Effector memory CD4-positive, alpha-beta T cell (primary cell): ENCODE results near the gene SP5.

Experiments
- DNase-seq, 3 donors: peaks; one replicate each; pipeline ENCODE4 v3.0.0-alpha.2; 2020
- H3K27ac ChIP-seq: 2 replicates; pipeline ENCODE4 v1.7.0; 2013; ENCODE audit warnings: mild to moderate bottlenecking, low read length, moderate library complexity; ENCODE audit not compliant: insufficient read depth, poor library complexity, severe bottlenecking
- H3K27me3 ChIP-seq: replicated peaks from 2 replicates; pipeline ENCODE4 v1.7.0; 2013; ENCODE audit warnings: mild to moderate bottlenecking, low read length; ENCODE audit not compliant: insufficient read depth, control insufficient read depth, poor library complexity, severe bottlenecking
- H3K36me3 ChIP-seq: 2 replicates; pipeline ENCODE4 v1.7.0; 2013; ENCODE audit warnings: mild to moderate bottlenecking, low read length, moderate library complexity; ENCODE audit not compliant: control insufficient read depth, insufficient read depth
- H3K4me1 ChIP-seq: 2 replicates; pipeline ENCODE4 v1.7.0; 2013; ENCODE audit warnings: low read length, mild to moderate bottlenecking; ENCODE audit not compliant: control insufficient read depth, insufficient read depth, poor library complexity, severe bottlenecking
- H3K4me3 ChIP-seq: 2 replicates; pipeline ENCODE4 v1.7.0; 2013; ENCODE audit warnings: low read length, low read depth, mild to moderate bottlenecking; ENCODE audit not compliant: insufficient read depth, poor library complexity, severe bottlenecking
- H3K9me3 ChIP-seq: 2 replicates; pipeline ENCODE4 v1.7.0; 2013; ENCODE audit warnings: mild to moderate bottlenecking, low read length, moderate library complexity; ENCODE audit not compliant: control insufficient read depth

Gene SP5

GRCh38 chr2:170737821-170738220, 22.7 kb downstream of the SP5 start:
- DNase-seq, result no peak
- Histone ChIP-seq H3K36me3 (no peaks in the 10 kb centered on the region), H3K4me1 (no peaks in the 10 kb centered on the region), H3K27ac (no peak overlapping the region), H3K4me3 (no peak overlapping the region), H3K9me3 (no peaks in the 10 kb centered on the region), H3K27me3 (no peaks in the 10 kb centered on the region)

GRCh38 chr2:170739048-170739447, 23.9 kb downstream of the SP5 start:
- H3K27me3 ChIP-seq, result no peaks in the 10 kb centered on the region
- no peaks in the 10 kb centered on the region for H3K36me3 ChIP-seq
- no peaks in the 10 kb centered on the region for H3K9me3 ChIP-seq
- no peaks in the 10 kb centered on the region for H3K4me1 ChIP-seq
- no peak overlapping the region for H3K4me3 ChIP-seq
- no peak for DNase-seq
- H3K27ac ChIP-seq, result no peak overlapping the region

DNA sequence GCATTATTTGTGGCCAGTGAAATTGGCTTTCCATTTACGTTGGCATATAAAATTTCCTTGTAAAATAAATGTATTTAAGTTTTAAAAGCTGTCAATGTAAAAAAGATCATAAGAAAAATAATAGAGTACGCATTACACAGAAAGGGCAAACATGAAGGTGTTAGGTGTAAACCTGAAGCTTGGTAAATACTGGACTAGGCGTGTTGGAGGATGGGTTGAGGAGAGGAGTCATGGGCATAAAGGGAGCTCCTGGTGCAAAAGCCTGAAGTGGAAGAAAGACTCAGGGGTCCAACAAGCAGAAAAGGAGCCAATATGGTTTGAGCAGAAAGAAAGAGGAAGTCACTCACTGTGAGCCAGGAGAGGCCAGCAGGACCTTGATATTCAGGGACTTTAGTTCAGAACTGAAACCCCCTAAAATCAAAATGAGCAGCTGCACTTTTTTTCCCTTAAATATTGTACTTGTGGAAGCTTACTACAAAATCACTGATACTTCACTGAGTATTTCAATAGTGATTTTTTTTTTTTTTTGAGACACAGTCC, 24.4 kb downstream of the SP5 start:
- Histone ChIP-seq H3K9me3 (no peaks in the 10 kb centered on the region), H3K4me1 (no peaks in the 10 kb centered on the region), H3K27ac (no peak overlapping the region), H3K27me3 (no peaks in the 10 kb centered on the region), H3K36me3 (no peaks in the 10 kb centered on the region), H3K4me3 (no peak overlapping the region)
- no peak for DNase-seq

GRCh38 chr2:170740660-170741059, 25.5 kb downstream of the SP5 start:
- no peaks in the 10 kb centered on the region for H3K27me3 ChIP-seq
- H3K9me3 ChIP-seq, result no peaks in the 10 kb centered on the region
- no peak overlapping the region for H3K27ac ChIP-seq
- no peak for DNase-seq
- no peaks in the 10 kb centered on the region for H3K36me3 ChIP-seq
- no peak overlapping the region for H3K4me3 ChIP-seq
- no peaks in the 10 kb centered on the region for H3K4me1 ChIP-seq

- H3K27me3 ChIP-seq, result no peaks in the 10 kb centered on the region
- no peak overlapping the region for H3K27ac ChIP-seq
- H3K36me3 ChIP-seq, result no peaks in the 10 kb centered on the region
- DNase-seq, result no peak
- no peak overlapping the region for H3K4me3 ChIP-seq
- no peaks in the 10 kb centered on the region for H3K4me1 ChIP-seq
- no peaks in the 10 kb centered on the region for H3K9me3 ChIP-seq
Measured at GRCh38 chr2:170742000-170742399, 26.9 kb downstream of the SP5 start.

DNA sequence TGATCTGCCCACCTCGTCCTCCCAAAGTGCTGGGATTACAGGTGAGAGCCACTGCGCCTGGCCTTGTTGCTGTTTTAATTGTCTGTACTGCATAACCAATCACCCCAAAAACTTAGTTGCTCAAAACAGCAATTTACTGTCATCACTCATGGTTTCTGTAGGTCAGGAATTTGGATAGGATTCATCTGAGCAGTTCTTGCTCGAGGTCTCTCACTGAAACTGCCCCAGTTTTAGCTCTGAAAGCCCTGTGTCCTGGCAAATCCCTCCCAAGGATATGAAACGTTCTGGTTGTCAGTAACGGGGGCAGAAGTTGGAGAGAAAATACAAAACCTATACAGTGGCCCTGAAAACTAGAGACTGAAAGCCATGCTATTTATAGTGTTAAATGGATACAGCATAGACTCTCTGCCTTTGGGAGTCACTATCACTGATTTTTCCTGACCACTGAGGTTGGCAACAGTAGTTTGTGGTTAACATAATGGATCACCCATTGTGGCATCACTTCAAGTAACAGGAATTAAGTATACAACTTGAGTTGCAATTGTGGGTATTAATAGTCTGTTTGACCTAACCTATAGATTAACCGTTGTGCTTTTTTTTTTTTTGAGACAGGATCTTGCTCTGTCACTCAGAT, 27.9 kb downstream of the SP5 start:
- Histone ChIP-seq H3K4me1 (no peaks in the 10 kb centered on the region), H3K9me3 (no peaks in the 10 kb centered on the region), H3K27ac (no peak overlapping the region), H3K36me3 (no peaks in the 10 kb centered on the region), H3K4me3 (no peak overlapping the region), H3K27me3 (no peaks in the 10 kb centered on the region)
- no peak for DNase-seq

DNA sequence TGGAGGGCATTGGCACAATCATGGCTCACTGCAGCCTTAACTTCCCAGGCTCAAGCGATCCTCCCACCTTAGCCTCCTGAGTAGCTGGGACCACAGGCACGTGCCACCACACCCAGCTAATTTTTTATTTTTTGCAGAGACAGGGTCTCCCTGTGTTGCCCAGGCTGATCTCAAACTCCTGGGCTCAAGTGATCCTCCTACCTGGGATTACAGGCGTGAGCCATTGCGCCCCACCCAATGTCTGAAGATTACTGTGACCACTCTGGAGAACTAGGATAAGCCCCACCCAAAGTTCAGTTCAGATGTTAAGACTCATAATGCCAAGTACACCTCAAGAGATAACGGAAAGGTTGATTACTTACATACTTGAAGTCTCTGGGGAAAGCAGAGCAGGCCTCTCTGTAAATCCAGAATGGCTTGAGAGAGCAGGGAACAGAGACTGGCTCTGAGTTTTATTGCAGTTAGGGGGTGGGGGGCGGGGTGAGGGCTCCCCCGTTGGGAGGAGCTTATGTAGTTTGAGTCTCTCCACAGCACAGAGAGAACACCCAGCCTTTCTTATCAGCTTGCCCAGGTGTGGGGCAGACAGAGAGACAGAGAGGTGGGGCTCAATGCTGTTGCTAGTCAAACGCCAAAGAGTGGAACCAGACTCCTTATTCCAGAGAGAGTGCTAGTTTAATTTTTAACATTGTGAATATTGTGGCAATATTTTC, 28.5 kb downstream of the SP5 start:
- Histone ChIP-seq H3K27me3 (no peaks in the 10 kb centered on the region), H3K4me3 (no peak overlapping the region), H3K9me3 (no peaks in the 10 kb centered on the region), H3K36me3 (no peaks in the 10 kb centered on the region), H3K4me1 (no peaks in the 10 kb centered on the region), H3K27ac (no peak overlapping the region)
- DNase-seq, result no peak

GRCh38 chr2:170744248-170745002, 29.3 kb downstream of the SP5 start:
- Histone ChIP-seq H3K9me3 (no peaks in the 10 kb centered on the region), H3K27ac (no peak overlapping the region), H3K36me3 (no peaks in the 10 kb centered on the region), H3K4me3 (no peak overlapping the region), H3K27me3 (no peaks in the 10 kb centered on the region), H3K4me1 (no peaks in the 10 kb centered on the region)
- no peak for DNase-seq

- Histone ChIP-seq H3K4me1 (no peaks in the 10 kb centered on the region), H3K36me3 (no peaks in the 10 kb centered on the region), H3K4me3 (no peak overlapping the region), H3K9me3 (no peaks in the 10 kb centered on the region), H3K27me3 (no peaks in the 10 kb centered on the region), H3K27ac (no peak overlapping the region)
- DNase-seq, result no peak
Measured at GRCh38 chr2:170745305-170745704, 30.2 kb downstream of the SP5 start.

DNA sequence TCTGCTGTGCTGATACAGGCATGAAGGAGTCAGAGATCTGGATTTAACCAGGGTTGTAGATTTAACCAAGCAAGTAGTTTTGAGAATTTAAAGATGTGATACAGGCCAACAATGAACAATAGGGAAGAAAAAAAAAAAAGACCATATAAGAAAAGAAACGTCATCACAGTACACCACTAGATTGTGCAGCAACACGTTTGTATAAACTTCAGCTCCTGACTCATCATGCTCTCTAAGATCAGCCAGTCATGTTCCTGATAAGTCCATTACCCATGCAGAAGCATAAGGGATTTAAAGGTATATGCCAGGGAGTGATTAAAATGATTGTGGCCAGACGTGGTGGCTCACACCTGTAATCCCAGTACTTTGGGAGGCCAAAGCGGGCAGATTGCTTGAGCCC, 32.8 kb downstream of the SP5 start:
- H3K4me3 ChIP-seq, result no peak overlapping the region
- no peaks in the 10 kb centered on the region for H3K27me3 ChIP-seq
- no peaks in the 10 kb centered on the region for H3K9me3 ChIP-seq
- DNase-seq, result no peak
- H3K36me3 ChIP-seq, result no peaks in the 10 kb centered on the region
- H3K27ac ChIP-seq, result no peak overlapping the region
- H3K4me1 ChIP-seq, result no peaks in the 10 kb centered on the region
